Fibroblast of upper back skin (primary cell): ENCODE results near the gene GRAMD2A.

ENCODE experiments used
- DNase-seq: peaks from one replicate; pipeline ENCODE4 v3.0.0-alpha.2; 2013

Gene GRAMD2A

DNA sequence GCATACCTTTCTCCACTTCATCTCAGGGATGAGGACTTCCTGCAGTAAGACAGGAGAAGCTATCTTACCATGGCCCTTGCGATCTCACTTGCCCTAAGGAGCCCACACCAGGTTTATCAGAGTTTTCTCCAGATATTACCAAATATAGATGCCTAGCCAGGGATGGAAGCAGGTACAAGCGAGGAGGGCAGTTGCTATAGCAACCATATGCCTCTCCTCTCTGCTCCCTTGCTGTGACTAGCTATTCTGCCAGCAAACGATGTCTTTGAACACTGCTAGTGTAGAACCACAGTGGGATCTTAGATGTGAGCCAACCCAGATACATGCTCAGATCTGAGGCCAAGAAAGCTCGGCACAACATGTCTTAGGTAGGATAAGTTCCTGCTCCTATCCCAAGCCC, 33.9 kb downstream of the GRAMD2A start:
- DNase-seq, result no peak

DNA sequence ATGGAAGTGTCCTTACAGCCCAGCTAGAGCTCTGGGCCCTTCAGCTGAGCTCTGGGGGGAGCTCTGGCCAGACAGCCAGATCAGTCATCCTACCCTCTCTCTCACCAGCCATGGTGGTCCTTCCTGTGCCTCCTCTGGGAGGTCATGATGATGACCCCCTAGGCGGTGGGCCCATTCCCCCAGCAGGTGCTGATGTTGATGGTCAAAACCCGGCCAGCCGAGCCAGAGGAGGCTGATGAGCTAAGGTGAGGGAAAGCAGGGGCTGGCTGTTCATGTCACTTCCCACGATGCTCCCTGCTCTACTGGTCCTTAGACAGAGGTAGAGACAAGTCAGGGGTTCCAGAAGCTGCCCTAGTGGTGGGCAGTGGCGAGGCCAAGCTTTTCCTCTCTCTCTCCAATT, 35.0 kb downstream of the GRAMD2A start:
- no peak for DNase-seq

DNA sequence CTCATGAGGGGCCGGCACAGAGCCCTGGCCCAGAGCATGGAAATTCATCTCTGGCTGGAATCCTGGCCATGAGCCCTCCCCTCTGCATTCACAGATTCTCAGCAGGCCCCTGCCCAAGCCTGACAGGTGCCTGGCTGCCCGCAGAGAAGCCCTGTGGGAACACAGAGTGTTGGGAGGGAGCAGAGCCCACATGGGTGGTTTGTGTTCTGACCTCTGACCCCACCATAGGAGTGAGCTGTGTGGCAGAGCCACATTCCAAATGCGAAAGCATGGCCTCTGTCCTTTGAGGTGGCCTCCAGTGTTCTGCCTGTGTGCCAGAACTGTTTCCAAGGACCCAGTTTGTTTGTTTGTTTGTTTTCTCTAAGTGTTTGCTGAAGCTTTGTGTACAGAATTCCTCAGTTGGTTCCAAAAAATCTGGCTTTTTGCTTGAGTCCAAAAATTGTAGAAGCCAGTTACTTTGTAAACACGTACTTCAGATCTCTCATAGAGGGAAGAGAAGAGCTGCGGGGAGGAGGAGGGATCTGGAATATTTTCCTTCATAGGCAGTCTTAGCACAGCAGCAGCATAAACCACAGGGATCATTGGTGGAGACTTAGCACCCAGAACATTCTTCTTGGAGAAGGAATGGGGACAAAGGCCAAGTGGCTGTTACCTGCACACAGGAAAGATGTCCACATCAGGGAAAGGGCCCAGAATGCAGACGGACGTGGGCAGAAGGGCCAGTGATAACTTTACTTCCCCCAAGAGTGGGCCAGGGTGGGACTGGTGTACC, 36.0 kb downstream of the GRAMD2A start:
- DNase-seq, result no peak

DNA sequence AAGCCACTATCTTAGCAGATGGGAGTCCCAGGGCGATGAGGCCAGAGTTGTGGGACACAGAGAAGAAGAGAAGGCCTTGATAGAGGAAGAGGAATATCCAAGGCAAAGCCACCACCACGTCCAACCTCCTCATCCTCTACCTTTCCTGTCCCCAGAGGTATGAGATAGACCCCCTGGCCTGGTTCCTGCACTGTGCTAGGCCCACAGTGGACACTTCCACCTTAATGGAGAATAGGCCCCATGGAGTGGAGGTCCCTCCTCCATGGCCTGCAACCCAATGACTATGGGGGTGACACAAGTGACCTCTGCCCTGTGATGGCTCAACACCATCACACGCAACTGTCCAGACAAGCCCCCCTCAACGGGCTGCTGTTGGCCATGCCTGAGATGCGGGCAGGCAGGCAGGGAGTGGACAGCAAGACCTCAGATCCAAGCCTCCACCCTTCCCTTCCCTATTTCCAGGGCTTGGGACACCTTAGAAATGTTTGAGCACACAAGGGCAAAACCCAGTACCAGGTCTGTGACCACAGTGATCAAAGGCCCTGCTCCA, 36.8 kb downstream of the GRAMD2A start:
- DNase-seq, result no peak

DNA sequence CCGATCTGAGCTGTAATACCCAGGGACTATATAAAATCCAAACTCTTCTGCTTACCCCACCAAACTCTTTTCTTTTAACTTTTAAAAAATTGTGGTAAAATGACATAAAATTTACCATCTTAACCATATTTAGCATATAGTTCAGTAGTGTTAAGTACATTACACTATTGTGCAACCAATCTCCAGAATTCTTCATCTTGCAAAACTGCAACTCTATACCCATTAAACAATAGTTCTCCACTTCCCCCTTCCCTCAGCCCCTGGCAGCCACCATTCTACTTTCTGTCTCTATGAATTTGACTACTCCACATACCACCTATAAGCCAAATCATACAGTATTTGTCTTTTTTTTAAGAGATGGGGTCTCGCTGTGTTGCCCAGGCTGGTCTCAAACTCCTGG, 40.7 kb downstream of the GRAMD2A start:
- no peak for DNase-seq

DNA sequence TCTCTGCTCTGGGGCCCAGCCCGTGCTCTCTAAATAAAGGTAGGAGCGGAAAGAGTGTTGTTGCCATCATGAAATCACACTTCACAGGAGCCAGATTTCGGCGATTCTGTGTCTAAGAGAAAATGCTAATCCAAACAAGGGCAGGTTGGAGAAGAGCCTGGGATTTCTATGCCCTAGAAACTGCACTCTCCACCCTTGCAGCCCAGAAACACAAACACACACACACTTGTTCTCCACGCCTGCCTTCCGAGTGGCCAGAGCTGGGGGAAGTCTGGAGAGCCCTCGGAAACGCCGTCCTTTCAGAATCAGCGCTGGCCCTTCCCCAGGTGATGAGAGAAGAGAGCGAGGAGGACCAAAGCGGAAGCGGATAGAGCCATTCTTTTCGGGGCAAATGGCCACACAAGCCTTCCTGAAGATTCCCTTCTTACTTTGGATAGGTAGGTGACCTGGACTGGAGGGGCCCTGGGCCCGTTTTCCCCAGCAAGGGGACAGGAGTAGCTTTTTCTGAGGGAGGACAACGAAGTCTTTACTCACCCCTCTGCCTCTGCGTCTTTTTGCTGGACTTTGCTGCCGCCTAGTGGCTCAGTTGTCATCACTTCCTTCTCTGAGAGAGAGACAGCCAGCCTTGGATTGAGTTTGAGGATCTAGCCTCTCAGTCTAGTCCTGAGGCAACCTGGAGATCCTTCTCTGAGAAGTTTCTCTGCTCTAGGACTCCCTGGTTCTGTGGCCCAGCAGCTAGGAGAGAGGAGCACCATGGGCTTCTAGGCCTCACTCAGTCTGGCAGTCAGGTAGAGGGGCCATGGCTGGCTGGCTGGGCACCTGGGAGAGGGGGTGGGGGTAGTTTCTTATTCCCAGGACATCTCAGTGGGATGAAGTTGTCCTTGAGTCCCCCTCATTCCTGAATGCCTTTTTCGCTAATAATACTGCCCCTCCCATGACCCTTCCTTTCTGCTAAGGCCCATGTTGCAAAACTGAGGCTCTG, 41.7 kb downstream of the GRAMD2A start:
- DNase-seq, result peak; percentile 82

DNA sequence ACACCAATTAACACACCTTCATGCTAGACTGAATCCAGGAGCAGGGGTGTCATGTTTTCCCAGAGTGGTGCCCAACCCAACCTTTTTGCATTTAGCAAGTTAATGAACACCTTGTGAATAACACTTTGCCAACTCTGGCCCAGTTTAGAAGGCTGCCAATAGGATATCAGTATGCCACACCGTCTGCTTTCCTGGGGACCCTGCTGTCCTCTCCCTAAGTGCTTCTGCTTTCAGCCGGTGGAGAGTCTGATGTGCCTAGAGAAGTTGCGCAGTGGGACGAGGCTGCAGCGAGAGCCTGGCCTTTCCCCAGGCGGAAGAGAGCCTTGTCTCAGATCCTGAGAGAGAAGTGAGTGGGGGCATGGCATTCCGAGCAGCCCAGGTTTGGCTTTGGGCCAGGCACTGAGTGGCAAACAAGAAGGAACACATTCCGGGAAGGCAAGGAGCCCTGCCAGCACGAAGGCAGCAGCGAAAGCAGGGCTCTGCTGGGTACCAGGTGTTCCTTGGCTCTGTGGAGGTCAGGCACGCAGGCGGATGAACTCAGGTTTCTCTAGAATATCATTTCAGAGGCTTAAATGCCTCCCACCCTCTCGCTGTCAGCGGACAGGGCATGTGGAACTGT, 42.5 kb downstream of the GRAMD2A start:
- DNase-seq, result peak; percentile 24

DNA sequence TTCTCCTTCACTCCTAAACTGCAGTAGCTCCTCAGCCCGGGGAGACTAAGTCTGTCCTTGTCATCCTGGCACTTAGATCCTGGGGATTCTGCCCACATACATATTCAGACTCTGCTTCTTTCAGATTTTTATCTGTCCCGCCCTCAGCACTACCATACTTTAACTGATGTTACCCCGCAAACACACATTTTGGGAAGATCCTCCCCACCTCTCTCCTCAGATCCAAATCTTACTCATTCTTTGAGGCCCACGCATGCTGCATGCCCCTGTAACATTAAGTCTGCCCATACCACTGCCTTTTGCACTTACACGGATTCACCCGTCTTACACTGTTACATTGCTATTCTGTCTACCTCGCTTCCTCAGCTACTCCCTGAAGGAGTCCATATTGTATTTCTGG, 43.3 kb downstream of the GRAMD2A start:
- no peak for DNase-seq

DNA sequence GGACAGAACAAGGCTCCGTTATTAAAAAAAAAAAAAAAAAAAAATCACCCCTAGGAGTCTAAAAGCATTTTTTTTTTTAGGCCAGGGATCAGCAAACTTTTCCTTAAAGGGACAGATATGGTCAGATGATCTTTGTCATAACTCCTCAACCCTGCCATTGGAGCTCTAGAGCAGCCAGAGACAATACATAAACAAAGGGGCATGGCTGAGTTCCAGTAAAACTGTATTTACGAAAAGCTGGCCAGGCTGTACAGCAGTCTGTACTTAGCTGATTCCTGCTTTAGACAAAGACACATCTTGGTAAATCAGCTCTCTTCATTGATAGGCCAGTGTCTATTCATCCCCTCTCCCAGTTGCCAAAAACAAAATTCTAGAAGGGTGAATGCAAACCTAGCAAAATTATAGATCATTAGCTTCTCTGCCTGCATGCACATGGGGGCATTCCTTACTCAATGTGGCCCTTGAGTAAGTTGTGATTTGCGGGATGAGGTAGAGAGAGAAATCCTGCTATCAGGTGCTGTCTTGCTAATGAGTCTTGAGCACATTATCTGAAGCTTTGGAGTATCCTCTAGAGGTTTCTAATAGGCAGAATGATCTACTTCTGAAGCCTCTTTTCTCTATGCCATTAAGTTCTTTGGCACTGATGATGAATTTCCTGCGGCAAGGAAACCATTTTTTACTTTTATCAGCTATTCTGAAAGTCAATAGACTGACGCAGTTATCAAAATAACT, 44.2 kb downstream of the GRAMD2A start:
- DNase-seq, result no peak

DNA sequence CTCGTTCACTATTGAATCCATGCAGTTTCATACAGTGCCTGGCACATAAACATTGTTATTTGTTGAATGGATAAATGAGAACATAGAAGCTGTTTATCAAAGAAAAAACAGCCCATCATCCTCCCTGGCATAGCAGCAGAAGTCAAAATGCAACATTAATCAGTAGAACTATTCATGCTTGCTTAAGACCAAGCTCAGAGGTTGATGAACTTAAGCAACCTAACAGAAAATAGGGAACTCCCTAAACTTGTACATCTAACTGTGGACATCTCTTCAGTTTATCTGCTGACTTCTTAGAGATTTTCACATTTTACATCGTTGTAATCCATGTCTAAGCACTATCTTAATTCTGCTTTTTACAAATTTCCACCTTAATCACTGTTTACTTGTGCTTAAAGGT, 50.2 kb downstream of the GRAMD2A start:
- no peak for DNase-seq

DNA sequence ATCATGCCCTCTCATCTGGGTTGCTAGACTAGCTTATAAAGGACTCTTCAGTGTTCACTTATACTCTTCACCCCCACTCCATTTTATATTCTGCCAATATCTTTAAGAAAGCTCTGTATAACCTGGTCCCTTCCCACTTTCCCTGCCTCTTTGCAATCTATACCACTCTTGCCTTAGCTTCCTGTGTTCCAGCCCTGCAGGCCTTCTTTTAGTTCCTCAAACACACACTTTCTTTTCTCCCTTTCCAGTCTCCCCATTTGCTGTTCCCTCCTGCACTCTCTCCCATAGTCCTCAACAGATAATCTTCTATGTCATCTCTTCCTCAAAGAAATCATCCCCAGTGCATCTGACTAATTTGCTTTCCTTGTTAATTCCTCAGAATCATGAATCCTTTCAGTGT, 50.7 kb downstream of the GRAMD2A start:
- no peak for DNase-seq

DNA sequence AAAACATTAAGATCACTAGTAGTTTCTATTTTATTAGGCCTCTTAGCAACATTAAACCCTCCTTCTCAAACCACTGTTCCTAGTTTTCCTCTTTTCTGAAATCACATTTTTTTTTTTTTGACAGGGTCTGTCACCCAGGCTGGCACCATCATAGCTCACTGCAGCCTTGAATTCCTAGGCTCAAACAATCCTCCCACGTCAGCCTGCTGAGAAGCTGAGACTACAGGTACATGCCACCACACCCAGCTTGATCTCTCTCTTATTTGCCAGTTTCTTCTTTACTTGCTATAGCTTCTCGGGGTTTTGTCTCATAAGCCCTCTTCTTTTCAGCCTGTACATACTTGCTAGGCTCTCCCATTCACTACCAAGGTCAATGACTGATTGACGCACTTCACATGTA, 51.4 kb downstream of the GRAMD2A start:
- DNase-seq, result no peak

DNA sequence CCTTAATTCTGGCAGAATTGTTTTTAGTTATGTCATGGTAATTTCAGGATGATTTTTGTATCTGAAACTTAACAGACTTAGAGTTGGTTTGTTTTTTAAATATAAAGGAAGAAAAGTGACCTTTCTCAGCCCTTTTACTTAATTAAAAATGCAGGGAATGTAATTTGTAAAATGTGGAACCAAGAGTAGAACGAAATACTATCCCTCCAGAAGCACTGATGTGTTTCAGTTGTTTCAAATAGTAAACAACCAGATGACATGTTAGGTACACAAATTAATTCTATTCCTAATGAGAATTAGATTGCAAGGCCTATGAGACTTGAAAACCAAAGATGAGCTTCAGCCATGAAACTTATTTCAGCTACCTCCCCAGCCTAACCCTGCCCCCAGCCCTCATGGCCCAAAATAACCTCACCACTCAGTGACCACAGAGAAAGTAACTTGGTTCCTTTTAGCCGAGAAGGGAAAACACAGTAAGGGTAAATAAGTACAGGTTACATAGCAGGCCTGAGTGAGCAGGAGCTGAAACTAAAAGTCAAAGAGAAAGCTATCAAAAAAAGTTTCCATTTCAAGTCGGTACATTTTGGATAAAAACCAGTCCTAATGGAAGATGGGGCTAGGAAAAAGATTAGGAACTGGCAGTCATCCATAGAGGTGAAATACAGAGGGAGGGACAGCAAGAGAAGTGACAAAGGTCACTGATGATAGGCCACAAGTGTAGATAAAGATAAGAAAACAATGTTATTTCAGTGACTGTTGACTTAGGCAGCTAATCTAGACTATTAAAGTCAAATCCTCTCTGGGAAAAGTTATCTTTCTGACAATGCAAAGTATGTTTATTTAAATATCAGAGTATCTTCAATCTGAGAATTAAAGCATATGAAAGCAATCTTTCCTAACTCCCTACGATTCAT, 56.2 kb downstream of the GRAMD2A start:
- DNase-seq, result no peak

DNA sequence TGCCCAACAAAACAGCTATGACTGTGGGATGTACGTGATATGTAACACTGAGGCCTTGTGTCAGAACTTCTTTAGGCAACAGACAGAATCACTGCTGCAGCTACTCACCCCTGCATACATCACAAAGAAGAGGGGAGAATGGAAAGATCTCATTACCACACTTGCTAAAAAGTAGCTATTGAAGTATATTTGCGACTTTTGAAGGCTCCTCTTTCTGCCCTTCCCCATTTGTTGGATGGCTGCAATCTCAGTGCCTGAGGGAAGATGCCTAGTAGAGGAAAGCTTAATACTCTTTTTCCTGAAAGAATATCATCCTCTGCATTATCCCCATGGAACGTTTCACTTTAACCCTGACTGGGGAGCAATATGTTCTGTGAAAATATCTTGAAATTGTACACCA, 57.5 kb downstream of the GRAMD2A start:
- no peak for DNase-seq

DNA sequence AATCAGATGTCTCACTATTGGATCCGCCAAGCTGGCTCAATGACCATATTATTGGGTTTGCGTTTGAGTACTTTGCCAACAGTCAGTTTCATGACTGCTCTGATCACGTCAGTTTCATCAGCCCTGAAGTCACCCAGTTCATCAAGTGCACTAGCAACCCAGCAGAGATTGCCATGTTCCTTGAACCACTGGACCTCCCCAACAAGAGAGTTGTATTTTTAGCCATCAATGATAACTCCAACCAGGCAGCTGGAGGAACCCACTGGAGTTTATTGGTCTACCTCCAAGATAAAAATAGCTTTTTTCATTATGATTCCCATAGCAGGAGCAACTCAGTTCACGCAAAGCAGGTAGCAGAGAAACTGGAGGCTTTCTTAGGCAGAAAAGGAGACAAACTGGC, 57.9 kb downstream of the GRAMD2A start:
- no peak for DNase-seq

DNA sequence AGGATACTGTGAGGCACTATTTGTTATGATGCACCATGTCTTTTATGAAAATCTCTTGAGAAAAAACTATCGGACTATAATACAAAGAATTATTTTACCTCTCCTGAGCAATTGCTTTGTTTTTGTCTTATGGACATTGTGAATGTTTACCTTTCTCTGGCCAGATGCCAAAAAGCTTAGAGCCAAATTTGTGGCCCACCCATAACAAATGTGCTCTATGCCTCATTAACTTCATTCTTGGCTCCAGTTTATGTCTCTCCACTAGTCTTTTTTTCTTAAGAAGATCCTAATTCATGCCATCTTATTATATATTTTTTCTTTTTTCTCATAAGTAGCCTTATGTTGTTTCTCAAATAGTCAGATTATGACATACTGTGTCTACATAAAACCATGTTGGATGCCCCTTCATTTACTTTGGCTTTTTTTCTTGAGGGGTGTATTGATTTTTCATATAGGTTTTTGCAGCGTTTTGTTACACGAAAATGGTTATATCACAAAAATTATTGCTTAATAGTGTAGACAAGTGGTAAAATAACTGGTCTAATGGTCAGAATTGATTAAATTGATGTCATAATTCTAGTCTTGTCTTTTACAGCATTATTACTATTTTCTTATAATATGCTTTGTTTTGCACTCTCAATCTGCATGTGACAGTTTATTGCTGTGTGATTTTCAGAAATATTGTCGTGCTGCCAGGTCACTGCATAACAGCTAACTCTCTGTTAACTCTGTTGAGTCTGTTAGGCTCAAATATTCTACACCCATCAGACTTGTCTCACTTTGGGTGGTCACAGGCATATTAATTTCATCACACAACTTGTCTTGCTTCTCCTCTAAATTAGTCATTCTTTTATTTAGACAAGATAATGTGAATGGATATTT, 61.2 kb downstream of the GRAMD2A start:
- DNase-seq, result no peak

DNA sequence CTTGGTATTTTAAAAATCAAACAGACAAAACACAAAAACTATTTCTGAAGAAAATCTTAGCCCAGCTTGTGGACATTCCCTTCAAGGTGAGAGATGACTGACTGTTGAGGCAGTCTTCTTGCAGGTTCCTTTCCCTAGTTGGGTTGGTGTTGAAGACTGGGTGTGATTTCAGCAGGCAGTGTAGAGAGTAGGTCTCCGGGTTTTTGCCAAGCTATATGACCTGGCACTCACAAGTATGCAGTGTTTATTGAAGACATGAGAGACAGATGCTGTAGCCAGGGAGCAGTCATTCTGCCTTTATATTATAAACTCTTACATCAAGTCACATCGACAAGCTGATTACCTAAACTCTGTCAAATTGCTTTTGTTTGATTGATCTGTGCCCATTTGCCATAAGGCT, 61.9 kb downstream of the GRAMD2A start:
- no peak for DNase-seq

DNA sequence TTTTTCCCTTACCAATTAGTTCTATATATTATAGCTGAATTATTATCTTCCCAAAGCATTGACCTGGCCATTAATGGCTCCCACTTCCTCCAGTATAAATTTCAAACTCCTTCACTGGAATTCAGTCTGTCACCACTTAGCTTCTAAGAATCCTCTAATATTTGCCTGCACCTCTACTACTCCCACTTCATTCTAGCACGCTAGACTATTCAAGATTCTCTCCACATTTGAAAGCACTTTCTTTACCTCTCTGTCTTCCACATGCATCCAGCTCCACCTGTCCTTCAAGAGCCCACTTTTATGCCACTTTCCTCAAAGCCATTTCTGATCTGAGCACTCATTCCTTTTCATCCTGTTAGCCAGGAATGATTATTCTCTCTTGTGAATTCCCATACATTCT, 64.4 kb downstream of the GRAMD2A start:
- DNase-seq, result no peak

DNA sequence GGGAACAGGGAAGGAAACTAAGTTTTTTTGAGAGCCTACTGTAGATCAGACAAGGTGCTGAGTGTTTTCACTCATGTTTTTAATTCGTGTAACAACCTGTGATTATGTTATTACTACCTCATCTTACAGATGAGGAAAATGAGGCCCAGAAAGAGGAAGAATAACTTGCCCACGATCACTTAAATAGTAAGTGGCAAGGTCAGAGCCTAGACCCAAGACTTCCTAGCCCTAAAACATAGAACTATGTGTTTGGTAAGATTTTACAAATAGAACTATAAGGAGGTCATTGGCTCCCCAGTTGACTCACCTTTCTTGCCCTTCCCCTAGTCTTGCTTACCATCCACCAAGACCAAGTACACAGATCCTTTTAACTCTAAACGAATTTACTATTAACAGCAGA, 65.7 kb downstream of the GRAMD2A start:
- DNase-seq, result no peak

DNA sequence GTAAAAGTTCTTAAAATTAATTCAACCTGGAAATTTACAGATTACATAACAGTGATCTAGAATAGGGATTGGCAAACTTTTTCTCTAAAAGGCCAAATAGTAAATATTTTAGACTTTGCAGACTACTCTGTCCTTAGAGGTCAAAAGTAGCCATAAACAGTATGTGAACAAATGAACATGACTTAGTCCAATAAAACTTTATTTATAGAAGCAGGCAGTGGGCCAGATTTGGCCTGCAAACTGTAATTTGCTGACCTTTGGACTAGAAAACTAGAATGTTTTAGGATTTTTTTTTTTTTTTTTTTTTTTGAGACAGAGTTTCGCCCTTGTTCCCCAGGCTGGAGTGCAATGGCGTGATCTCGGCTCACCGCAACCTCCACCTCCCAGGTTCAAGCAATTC, 67.3 kb downstream of the GRAMD2A start:
- DNase-seq, result no peak

DNA sequence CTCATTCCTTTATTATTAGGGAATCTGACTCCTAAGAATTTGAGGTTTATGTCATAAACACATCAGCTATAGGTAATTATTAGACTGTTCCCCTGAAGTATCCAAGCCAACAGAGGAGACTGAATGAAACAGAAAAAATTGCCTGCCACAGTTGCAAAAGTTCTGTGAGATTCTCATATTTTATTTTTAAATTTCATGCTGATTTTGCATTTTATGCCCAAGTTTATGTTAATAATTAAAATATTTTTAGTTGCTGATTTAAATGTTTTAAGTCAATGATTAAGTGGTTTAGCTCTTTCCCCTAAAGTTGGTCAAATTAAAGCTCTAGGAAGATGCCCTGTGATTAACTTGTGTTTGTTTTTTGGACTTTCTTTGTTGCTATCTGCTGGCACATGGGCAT, 69.2 kb downstream of the GRAMD2A start:
- DNase-seq, result no peak
